Jurkat, Clone E6-1 (cell line): ENCODE data around the gene SHISAL2A.
"Not testable (repeated sequence)": the region's sequence is repeated elsewhere in the genome, so short reads cannot be mapped to it uniquely, and the experiment has no call there.

Source experiments
- DNase-seq: peaks from one replicate; pipeline ENCODE4 v3.0.0-alpha.2; 2011; ENCODE audit warnings: low read depth, low spot score
- H3K4me3 ChIP-seq: 2 replicates; pipeline ENCODE4 v1.5.1; 2011; ENCODE audit warnings: mild to moderate bottlenecking, low read length, control low read depth, moderate library complexity

Gene SHISAL2A

DNA sequence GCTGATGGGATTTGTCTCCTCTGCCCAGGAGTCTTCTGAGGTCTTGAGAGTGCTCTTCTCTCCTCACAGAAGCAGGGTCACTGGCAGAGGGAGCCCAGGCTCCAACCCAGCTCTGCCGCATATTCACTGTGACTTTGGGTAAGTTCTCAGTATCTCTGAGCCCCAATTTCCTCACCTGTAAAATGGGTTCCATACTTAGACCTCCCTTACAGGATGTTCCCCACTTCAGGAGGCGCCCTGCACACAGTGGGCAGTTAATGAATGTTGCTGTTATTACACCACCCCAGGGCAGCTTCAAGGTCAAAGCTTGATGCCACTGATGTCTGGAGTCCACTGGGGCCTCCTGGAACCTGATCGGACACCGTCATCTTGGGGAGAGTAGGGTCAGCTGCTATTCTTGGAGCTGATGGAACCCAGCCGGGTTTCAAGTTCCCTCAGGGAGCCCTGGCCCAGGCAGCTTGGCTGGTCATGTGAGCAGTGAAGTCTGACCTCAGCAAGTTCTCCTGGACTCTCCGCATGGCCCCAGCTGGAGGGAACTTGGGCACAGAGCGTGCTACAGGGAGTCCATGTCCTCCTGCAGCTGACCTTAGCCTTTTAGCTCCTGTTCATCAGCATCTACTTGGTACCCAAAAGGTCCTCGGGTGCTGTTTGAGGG is 43.4 kb downstream of the SHISAL2A start:
- H3K4me3 ChIP-seq, result no peak overlapping the region
- no peak for DNase-seq

DNA sequence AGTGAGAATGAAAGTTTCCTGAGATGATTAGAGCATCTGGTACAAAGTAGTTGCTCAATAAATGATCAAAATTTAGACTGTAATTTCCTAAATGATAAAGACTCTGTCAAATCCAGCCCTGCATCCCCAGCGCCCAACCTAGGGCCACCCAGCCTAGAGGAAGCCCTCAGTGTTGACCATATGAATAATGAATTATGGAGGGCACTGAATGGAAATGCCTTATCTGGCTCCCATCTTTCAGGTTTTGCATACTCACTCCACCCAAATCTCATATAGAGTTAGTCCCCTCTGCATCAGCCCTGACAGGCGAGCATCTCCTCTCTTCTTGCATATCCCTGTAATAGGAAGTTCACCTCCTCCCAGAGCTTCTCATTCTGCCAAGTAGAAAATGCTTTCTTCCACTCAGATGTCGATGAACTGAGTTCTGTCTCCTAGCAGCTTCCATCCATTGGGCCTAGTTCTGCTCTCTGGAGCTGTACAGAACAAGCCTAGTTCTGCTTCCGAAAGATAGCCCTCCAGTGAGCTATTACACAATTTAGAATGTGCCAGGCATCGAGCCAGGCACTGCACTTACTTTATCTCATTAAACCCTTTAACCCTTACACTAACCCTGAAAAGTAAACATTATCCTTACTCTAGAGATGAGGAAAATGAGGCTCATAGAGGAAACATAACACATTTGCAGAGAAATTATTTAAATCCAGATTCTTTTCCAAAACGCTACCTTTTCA is 44.3 kb downstream of the SHISAL2A start:
- no peak overlapping the region for H3K4me3 ChIP-seq
- DNase-seq, result no peak

DNA sequence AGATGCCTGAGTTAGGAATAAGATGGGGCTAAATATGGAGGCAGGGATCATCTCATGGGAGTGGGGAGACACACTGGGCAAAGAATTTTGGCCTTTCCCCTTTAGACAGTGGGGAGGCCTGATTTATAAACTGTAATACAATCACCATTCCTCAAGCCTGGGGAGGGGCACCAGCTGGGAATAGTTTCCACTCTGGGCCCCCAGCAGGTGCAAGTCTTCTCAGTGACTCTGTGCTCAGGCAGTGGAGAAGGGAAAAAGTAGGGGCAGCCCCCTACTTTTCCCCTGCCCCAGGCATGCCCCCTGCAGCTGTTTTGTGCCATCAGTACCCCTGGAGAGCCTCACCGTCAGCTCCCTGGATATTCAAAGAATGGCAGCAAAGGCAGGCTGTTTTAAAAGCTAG is 46.1 kb downstream of the SHISAL2A start:
- H3K4me3 ChIP-seq, result no peak overlapping the region
- DNase-seq, result no peak

DNA sequence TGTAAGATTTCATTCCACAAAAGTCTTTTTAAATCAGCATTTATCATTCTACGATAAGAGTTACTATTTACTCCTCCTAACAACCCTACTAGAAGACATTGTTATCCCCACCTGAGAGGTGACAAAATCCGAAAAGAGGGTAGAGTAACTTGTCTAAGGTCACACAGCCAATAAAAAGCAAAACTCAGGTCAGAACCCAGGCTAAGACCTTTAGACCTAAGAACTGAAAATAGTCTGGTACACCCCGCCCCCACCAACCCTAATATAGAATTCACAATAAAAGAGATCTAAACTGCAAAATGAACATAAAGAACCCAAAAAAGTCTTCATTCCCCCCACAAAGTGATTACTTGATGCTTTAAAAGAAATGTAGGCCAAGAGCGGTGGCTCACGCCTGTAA is 46.5 kb downstream of the SHISAL2A start:
- no peak overlapping the region for H3K4me3 ChIP-seq
- DNase-seq, result no peak

DNA sequence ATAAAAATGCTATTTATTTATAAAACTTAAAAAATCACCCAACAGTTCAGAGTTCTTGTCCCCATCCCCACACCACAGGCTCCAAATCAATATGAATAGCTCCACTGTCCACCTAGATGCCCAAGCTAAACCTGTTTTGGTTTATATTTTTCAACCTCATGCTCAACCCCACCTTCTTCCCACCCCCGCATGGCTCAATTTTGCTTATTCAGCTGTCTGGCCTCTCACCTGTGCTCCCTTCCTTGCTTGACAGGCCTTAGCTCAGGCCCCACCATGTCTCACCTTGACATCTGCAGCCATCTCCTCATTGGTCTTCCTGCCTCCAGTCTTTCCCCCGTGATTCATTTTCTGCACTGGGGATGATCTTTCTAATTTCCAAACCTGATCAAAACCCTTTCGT is 47.4 kb downstream of the SHISAL2A start:
- no peak overlapping the region for H3K4me3 ChIP-seq
- no peak for DNase-seq

DNA sequence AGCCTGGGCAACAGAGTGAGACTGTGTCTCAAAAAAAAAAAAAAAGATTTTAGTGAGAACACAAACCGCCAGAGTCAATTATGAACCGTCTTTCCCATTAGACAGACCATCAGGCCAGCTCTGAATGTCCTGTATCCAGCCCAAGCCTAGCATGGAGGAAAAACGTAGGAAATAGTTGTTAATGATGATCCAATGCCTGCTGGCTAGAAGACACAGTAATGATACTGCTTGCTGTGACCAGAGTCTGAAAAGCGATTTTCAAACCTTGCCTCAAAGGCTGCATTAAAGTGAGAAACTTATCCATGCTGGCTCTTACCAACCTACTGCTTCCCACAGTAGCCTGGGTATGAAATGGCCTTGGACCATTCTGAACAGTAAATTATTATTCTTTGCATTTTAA is 48.2 kb downstream of the SHISAL2A start:
- DNase-seq, result no peak
- H3K4me3 ChIP-seq, result no peak overlapping the region

DNA sequence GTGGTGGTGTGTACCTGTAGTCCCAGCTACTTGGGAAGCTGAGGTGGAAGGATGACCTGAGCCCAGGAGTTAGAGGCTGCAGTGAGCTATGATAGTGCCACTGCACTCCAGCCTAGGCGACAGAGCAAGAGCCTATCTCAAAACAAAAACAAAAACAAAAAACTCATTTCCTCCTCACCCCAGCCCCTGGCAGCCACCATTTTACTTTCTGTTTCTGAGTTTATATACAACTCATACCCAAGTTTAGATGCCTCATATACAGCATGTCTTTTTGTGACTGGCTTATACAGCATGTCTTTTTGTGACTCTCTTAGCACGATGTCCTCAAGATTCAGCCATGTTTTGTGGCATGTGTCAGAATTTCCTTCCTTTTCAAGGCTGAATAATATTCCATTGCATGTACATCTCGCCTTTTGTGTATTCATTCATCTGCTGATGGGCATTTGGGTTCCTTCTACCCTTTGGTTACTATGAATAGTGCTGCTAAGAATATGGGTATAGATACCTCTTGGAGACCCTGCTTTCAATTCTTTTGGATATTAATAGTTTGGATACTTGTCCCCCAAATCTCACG is 50.5 kb downstream of the SHISAL2A start:
- DNase-seq, result no peak
- H3K4me3 ChIP-seq, result no peak overlapping the region

DNA sequence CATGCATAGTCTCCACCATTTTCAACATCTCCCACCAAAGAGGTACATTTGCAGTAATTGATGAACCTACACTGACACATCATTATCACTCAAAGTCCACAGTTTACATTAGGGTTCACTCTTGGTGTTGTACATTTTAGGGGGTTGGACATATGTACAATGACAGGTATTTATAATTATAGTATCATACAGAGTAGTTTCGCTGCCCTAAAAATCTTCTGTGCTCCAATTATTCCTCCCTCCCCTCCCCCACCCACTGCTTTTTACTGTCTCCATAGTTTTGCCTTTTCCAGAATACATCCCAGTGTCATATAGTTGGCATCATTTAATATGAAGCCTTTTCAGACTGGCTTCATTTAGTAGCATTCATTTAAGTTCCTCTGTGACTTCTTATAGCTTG is 51.6 kb downstream of the SHISAL2A start:
- H3K4me3 ChIP-seq, result no peak overlapping the region
- DNase-seq, result no peak

DNA sequence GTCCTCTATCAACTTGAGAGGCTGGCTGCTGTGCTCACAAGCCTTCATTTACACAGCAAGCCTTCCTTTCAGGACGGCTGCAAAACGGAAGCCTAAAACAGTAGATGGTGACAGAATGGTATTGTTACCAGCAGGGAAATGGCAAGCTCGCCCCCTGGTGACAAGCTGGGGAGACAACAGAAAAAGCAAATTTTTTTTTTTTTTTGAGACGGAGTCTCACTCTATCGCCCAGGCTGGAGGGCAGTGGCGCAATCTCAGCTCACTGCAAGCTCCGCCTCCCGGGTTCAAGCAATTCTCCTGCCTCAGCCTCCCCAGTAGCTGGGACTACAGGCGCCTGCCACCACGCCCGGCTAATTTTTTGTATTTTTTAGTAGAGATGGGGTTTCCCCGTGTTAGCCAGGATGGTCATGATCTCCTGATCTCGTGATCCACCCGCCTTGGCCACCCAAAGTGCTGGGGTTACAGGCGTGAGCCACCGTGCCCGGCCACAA is 53.3 kb downstream of the SHISAL2A start:
- not testable (repeated sequence) for H3K4me3 ChIP-seq
- DNase-seq, result peak; percentile 80

DNA sequence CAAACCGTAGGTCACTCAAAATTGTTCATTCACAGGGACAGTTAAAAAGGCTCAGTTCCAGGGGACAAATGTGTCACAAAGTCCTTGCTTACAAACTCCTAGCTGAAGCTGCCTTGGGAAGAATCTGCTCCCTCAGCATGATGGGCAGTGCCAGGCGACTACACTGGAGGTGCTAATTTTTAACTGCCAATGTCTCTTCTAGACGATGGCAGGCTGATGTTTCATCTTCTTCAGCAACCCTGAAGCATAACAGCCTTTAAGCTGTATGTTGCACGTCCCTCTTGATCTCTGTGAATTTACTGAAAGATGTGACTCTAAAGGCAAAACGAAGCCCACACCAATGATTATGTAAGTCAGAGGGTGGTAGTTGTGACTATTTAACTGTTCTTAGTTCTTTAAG is 53.9 kb downstream of the SHISAL2A start:
- no peak for DNase-seq

DNA sequence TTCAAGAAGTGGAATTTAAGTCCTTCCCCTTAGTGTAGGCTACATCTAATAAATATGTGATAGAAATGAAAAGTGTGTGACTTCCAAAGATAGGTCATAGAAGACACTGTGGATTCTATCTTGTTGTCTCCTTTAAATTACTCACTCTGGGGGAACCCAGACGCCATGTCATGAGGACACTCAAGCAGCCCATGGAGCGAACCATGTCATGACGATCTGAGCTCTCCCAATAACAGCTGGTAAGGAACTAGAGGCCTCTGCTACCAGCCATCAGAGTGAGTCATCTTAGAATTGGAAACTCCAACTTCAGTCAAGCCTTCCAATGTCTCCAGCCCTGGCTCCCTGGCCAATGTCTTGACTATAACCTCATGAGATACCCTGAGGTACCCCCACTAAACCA is 58.9 kb downstream of the SHISAL2A start:
- H3K4me3 ChIP-seq, result no peak overlapping the region

More for the DNA sequence above, 53.9 kb downstream of the SHISAL2A start:
- H3K4me3 ChIP-seq, result no peak overlapping the region

DNA sequence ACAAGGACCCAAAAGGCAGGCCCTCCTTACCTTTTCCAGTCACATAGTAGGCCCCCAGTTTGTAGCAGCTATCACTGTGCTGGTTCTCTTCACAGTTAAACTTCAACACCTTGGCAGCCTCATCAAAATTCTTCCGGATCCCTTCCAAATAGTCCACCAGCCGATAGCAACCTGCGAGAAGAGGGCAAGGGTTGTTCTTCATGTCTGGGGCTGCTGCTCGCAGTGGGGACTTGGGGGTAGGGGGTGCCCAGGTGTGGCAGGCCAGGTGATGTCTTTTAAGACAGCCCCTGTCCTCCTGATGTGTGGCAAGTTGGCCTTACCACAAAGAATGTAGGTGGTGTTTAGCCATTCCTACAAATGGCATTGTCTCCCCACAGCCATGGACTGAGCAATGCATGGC is 59.7 kb downstream of the SHISAL2A start:
- no peak overlapping the region for H3K4me3 ChIP-seq
- DNase-seq, result no peak

More for the DNA sequence above, 58.9 kb downstream of the SHISAL2A start:
- no peak for DNase-seq

DNA sequence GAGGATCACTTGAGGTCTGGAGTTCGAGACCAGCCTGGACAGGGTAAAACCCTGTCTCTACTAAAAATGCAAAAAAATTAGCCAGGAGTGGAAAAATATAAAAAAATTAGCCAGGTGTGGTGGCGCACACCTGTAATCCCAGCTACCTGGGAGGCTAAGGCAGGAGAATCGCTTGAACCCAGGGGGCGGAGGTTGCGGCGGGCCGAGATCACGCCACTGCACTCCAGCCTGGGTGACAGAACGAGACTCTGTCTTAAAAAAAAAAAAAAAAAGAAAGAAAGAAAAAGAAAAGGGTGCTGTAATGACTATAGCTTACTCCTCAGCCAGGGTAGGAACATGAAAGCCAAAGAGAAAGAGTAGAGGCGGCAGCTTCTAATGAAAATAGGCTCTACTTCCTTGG is 60.4 kb downstream of the SHISAL2A start:
- not testable (repeated sequence) for H3K4me3 ChIP-seq, DNase-seq

DNA sequence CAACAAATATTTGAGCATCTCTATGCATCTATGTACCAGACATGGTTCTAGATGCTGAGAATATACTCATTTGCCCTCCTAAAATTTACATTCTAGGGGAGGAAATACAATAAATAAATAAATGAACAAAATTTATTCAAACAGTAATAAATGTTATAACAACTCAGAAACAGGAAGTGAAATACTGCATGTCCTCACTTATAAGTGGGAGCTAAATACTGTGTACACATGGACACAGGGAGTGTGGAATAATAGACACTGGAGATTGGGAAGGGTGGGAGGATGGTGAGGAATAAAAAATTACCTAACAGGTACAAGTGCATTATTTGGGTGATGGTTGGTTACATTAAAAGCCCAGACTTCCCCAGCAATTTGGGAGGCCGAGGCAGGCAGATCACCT is 60.9 kb downstream of the SHISAL2A start:
- DNase-seq, result no peak
- H3K4me3 ChIP-seq, result no peak overlapping the region

DNA sequence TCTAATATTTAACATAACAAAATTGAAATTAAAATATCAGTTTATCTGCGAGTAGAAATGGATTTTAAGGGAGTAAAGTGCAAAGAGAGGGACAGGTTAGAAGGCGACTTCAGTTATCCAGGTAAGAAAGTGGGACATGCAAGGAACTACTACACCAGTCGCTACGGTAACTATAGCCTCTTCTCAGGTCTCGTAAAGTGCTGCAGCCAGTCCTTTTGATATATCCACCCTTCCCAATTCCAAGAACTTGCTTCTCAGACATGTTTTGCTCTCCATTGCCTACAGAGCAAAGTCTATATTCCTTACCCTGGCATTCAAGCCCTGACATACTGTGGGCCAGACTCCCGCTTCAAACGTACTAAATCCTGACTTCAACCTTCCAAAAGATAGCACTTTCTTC is 62.7 kb downstream of the SHISAL2A start:
- no peak overlapping the region for H3K4me3 ChIP-seq
- DNase-seq, result no peak

DNA sequence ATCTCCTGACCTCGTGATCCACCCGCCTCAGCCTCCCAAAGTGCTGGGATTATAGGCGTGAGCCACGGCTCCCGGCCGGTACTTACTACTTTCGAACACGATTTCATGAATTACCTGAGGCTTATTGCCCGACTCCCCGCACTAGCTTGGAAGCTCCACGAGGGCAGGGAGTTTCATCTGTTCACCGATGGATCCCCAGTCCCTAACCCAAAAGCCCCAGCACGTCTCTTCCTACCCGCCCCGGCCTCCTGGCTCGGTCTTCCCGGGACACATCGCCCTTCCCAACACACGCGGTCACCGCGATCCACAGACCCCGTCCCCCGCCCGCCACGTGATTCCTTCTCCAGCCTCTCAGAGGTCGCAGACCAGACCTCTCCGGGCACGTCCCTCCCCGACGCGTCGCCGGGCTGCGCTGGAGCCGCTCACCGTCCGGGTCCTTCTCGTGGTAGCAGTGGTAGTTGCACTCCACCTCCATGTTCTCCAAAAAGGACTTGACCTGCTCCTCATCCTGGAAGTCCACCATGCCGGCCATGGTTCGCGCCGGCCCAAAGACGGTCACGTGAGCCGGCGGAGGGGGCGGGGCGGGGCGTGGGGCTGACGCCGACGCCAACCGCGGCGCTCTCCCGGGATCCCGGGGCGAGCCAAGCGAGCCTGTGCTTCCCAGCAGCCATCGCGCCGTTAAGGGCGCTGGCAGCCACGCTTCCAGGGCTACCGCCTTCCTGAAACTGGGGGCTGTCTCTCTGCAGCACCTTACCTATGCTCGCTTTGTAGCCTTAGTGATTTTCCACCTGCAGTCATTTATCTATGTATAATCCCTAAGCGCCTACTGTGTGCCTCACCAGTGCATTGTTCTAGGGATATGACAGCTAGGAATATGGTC is 65.1 kb downstream of the SHISAL2A start, which contains the start of gene COA7:
TSS of gene COA7 (minus strand) at position 553 of the 880 bp plus-strand sequence. CDS start at position 532, 21 bp downstream.
- DNase-seq, result peak; percentile 39
- peak within 1 kb of the TSS; percentile 91 for H3K4me3 ChIP-seq

DNA sequence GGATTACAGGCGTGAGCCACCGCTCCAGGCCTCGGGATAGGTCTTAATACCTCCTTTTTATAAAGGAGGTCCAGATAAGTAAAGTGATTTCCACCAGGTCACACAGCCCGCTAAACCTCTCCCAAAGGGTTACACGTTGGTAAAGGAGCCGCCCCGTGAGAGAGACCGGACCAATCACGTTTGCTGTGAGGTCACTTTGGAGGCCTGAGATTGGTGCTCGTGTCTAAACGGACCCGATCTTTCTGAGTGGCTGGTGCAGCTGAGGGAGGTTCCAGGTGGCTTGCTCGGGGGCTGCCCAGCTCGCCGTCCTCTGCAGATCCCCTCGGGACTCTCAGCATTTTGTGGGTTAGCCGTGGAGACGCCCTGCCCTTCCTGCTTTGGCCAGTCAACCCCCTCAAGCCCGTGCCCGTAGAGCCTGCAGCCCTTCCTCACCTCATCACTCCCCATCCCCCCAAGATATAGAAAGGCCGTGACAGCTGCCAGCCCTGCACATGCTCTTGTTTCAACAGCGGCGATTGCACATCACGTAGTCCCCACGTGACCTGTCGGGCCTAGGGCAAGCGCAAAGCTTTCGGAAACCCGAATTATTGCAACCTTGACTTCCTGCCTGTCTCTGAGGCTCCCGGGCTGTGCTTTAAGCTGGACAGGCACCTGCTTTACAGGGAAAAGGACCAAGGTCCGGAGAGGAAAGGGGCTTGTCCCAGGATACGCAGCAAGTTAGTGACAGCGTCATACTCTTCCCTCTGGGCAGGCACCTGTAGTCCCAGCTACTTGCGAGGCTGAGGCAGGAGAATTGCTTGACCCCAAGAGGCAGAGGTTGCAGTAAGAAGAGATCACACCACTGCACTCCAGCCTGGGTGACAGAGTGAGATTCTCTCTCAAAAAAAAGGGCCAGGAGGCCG is 70.2 kb downstream of the SHISAL2A start:
- H3K4me3 ChIP-seq, result no peak overlapping the region
- no peak for DNase-seq

DNA sequence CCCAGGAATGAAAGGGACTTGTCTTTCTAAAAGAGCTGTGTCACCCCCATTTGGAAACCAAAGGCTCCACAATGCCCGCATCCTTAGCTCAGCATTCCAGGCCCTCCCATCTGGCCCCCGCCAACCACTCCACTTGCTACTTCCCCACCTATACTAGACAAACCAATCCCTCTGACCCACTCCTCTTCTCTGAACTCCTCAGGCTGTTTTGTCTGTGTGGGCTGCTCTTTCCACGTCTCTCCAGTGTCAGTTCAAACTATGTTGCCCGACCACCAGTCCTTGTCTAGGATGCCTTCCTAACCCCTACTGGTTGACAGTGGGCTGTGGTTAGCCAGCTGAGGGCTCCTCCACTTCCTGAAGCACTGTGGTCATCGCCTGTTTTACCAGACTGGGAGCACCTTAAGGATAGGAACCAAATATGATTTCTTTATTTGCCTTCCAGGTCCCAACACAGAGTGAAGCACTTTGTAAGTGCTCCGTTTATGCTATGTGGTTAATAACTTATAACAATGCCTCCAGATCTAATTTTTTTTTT is 73.2 kb downstream of the SHISAL2A start:
- H3K4me3 ChIP-seq, result no peak overlapping the region
- DNase-seq, result no peak
